H7 (cell line): ENCODE results near the gene CACNG1. TPM values are rescaled to one million over a fixed set of nuclear protein-coding genes. Genes with fewer than 3 reads are reported as not detected.
"Not testable (repeated sequence)": the region's sequence is repeated elsewhere in the genome, so short reads cannot be mapped to it uniquely, and the experiment has no call there.

ENCODE experiments used
- DNase-seq: peaks from one replicate; pipeline ENCODE4 v3.0.0; 2012
- H3K27me3 ChIP-seq: 2 replicates; pipeline ENCODE4 v1.6.0; 2011; ENCODE audit warnings: mild to moderate bottlenecking, low read length; ENCODE audit not compliant: control insufficient read depth, insufficient read depth
- H3K36me3 ChIP-seq: replicated peaks from 2 replicates; pipeline ENCODE4 v1.5.1; 2011; ENCODE audit warnings: low read length; ENCODE audit not compliant: control insufficient read depth, insufficient read depth
- H3K4me3 ChIP-seq: 2 replicates; pipeline ENCODE4 v1.5.1; 2011; ENCODE audit warnings: low read depth, mild to moderate bottlenecking, control low read depth, low read length, moderate library complexity; ENCODE audit not compliant: insufficient read depth
- total RNA-seq: library from RNA; depleted of rRNA; stranded (reverse); fragments of >200 nt; shearing (Covaris generic); gene quantifications from 2 replicates; pipeline ENCODE4 v1.2.3, GENCODE V29; 2014; rRNA removed

Gene CACNG1
- total RNA-seq, 1 experiment from 2014 or later = not detected

DNA sequence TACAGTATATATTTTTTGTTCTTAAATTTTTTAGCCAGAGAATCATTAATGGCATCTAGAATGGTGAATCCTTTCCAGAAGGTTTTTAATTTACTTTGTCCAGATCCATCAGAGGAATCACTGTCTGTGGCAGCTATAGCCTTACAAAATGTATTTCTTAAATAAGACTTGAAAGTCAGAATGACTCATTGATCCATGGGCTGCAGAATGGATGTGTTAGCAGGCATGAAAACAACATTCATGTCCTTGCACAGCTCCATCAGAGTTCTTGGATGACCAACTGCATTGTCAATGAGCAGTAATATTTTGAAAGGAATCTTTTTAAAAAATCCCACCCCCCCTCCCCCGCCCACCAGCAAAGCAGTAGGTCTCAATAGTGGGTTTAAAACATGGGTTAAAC, 51.4 kb downstream of the CACNG1 start:
- Histone ChIP-seq H3K4me3 (no peak overlapping the region), H3K36me3 (no peaks in the 10 kb centered on the region), H3K27me3 (no peaks in the 10 kb centered on the region)
- DNase-seq = no peak

DNA sequence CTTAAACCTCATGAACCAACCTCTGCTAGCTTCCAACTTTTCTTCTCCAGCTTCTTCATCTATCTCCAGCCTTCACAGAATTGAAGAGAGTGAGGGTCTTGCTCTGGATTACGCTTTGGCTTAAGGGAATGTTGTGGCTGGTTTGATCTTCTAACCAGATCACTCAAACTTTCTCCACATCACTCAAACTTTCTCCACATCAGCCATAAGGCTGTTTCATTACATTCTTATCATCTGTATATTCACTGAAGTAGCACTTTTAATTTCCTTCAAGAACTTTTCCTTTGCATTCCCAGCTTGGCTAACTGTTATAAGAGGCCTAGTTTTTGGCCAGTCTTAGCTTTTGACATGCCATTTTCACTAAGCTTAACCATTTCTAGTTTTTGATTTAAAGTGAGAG, 52.3 kb downstream of the CACNG1 start:
- Histone ChIP-seq H3K27me3 (no peaks in the 10 kb centered on the region), H3K36me3 (no peaks in the 10 kb centered on the region), H3K4me3 (no peak overlapping the region)
- no peak for DNase-seq

DNA sequence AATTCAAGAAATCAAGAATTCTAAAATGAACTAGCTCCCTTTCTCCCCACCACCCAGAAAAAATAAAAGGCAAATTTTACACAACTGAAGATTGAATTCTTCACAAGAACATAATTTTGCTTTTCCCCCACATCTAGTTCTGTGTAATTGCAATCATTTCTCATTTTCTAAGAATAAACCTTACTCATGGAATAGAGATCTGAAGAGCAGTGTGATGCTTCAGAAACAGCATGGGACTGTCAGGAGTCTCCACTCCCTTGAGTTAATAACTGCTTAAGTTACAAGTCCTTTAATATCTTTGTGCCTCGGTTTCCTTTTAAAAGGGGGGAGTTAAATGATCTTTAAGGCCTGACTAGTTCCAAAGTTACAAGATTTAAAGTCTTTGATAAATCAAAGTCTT, 53.7 kb downstream of the CACNG1 start:
- H3K4me3 ChIP-seq = no peak overlapping the region
- no peaks in the 10 kb centered on the region for H3K27me3 ChIP-seq
- H3K36me3 ChIP-seq = no peaks in the 10 kb centered on the region
- no peak for DNase-seq

DNA sequence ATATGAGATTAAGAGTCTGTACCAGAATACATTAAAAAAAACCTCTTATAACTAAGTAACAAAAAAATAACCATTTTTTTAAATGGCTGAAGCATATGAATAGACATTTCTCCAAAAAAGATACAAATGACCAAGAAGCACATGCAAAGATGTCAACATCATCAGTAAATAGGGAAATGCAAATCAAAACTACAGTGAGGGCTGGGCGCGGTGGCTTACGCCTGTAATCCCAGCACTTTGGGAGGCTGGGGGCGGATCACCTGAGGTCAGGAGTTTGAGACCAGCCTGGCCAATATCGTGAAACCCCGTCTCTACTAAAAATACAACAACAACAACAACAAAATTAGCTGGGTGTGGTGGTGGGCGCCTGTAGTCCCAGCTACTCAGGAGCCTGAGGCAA, 60.3 kb downstream of the CACNG1 start:
- peaks cover 11% of the 10 kb centered on the region for H3K36me3 ChIP-seq
- not testable (repeated sequence) for DNase-seq, H3K4me3 ChIP-seq, H3K27me3 ChIP-seq

DNA sequence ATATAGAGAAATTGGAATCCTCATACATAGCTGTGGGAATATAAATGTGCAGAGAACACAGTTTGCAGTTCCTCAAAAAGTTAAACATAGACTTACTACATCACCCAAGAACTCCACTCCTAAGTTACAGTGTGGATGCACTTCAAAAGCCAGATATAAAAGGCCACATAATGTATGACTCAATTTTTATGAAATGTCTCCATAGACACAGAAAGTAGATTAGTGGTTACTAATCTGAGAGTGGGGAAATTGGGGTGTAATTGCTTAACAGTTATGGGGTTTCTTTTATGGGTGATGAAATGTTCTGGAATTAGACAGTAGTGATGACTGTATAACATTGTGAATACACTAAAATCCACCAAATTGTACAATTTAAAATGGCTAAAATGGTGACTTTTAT, 60.9 kb downstream of the CACNG1 start:
- no peak for DNase-seq
- Histone ChIP-seq H3K4me3 (no peak overlapping the region), H3K36me3 (peaks cover 11% of the 10 kb centered on the region), H3K27me3 (no peaks in the 10 kb centered on the region)

Other genes with a start within 250 kb of the CACNG1 start
- 1.4 and 2.0 TPM in 2 replicates for gene CACNG5, start 209.4 kb upstream of the CACNG1 start, total RNA-seq
- 1.1 and 1.3 TPM in 2 replicates for gene CACNG4, start 79.8 kb upstream of the CACNG1 start, total RNA-seq
- gene HELZ, start 200.6 kb downstream of the CACNG1 start, total RNA-seq = 15.6 and 21.7 TPM in 2 replicates